ENCODE data around the gene TNNI3K. TPM values are rescaled to one million over a fixed set of nuclear protein-coding genes. Genes with fewer than 3 reads are reported as not detected.
"Not testable (repeated sequence)": the region's sequence is repeated elsewhere in the genome, so short reads cannot be mapped to it uniquely, and the experiment has no call there.

Gene TNNI3K
- total RNA-seq, 1 donor from 2014 or later: not detected

GRCh38 chr1:74246315-74246714 is 11.1 kb downstream of the TNNI3K start:
- Mint-ChIP-seq H3K4me3 (ENCODE audit: unreplicated experiment) (no peak overlapping the region), H3K4me1 (ENCODE audit: low read depth, unreplicated experiment) (no peaks in the 10 kb centered on the region), H3K27me3 (ENCODE audit: unreplicated experiment) (peaks cover 2% of the 10 kb centered on the region), H3K9me3 (ENCODE audit: unreplicated experiment) (peaks cover 2% of the 10 kb centered on the region), H3K36me3 (ENCODE audit: unreplicated experiment) (peaks cover 5% of the 10 kb centered on the region), H3K27ac (ENCODE audit: unreplicated experiment) (no peak overlapping the region)
- DNase-seq: no peak
- TF ChIP-seq, protein P1, sequence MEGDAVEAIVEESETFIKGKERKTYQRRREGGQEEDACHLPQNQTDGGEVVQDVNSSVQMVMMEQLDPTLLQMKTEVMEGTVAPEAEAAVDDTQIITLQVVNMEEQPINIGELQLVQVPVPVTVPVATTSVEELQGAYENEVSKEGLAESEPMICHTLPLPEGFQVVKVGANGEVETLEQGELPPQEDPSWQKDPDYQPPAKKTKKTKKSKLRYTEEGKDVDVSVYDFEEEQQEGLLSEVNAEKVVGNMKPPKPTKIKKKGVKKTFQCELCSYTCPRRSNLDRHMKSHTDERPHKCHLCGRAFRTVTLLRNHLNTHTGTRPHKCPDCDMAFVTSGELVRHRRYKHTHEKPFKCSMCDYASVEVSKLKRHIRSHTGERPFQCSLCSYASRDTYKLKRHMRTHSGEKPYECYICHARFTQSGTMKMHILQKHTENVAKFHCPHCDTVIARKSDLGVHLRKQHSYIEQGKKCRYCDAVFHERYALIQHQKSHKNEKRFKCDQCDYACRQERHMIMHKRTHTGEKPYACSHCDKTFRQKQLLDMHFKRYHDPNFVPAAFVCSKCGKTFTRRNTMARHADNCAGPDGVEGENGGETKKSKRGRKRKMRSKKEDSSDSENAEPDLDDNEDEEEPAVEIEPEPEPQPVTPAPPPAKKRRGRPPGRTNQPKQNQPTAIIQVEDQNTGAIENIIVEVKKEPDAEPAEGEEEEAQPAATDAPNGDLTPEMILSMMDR (IDR thresholded peaks at IDR 0.05; ENCODE audit: partially characterized antibody, unreplicated experiment): no peak

DNA sequence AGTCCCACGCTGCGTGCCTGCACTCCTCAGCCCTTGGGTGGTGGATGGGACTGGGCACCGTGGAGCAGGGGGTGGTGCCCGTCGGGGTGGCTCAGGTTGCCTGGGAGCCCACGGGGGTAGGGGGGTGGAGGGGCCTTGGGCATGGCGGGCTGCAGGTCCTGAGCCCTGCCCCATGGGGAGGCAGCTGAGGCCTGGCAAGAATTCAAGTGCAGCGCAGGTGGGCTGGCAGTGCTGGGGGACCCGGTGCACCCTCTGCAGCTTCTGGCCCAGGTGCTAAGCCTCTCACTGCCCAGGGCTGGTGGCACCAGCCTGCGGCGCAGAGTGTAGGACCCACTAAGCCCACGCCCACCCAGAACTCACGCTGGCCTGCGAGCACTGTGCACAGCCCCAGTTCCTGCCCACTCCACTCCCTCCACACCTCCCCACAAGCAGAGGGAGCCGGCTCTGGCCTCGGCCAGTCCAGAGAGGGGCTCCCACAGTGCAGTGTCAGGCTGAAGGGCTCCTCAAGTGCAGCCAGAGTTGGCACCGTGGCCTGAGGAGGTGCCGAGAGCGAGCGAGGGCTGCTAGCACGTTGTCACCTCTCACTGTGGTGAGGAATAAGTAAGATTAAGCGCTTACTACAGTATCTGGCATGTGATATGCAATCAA is 12.8 kb downstream of the TNNI3K start:
- TF ChIP-seq, protein P1 (IDR thresholded peaks at IDR 0.05; ENCODE audit: partially characterized antibody, unreplicated experiment): no peak
- Mint-ChIP-seq H3K36me3 (ENCODE audit: unreplicated experiment) (peaks cover 5% of the 10 kb centered on the region), H3K9me3 (ENCODE audit: unreplicated experiment) (peaks cover 1% of the 10 kb centered on the region), H3K4me1 (ENCODE audit: low read depth, unreplicated experiment) (no peaks in the 10 kb centered on the region), H3K4me3 (ENCODE audit: unreplicated experiment) (no peak overlapping the region), H3K27me3 (ENCODE audit: unreplicated experiment) (no peaks in the 10 kb centered on the region), H3K27ac (ENCODE audit: unreplicated experiment) (no peak overlapping the region)
- DNase-seq: no peak

GRCh38 chr1:74253243-74253824 is 18.1 kb downstream of the TNNI3K start:
- not testable (repeated sequence) for H3K27ac Mint-ChIP-seq (ENCODE audit: unreplicated experiment); H3K4me1 Mint-ChIP-seq (ENCODE audit: low read depth, unreplicated experiment); H3K9me3 Mint-ChIP-seq (ENCODE audit: unreplicated experiment); H3K36me3 Mint-ChIP-seq (ENCODE audit: unreplicated experiment); DNase-seq; H3K4me3 Mint-ChIP-seq (ENCODE audit: unreplicated experiment); H3K27me3 Mint-ChIP-seq (ENCODE audit: unreplicated experiment)

DNA sequence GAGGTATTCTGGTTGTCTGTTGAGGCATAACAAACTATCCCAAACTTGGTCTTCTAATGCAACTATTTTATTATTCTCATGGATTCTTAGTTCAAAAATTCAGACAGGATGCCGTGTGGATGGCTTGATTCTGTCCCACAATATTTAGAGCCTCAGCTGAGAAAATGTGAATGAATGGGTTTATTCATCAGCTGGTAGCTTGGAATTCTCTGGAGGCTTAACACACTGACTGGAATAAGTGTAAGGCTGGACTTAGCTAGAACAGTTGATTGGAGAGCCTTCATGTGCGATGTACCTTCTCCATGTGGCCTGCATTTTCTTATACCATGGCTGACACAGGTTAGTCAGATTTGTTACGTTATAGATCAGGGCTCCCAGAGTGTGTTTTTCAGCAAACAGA is 30.8 kb downstream of the TNNI3K start:
- TF ChIP-seq, protein P1 (IDR thresholded peaks at IDR 0.05; ENCODE audit: partially characterized antibody, unreplicated experiment): no peak
- H3K4me1 Mint-ChIP-seq (ENCODE audit: low read depth, unreplicated experiment): no peaks in the 10 kb centered on the region

GRCh38 chr1:74271503-74271902 is 36.3 kb downstream of the TNNI3K start:
- no peak overlapping the region for H3K27ac Mint-ChIP-seq (ENCODE audit: unreplicated experiment)
- DNase-seq: no peak
- TF ChIP-seq, protein P1 (IDR thresholded peaks at IDR 0.05; ENCODE audit: partially characterized antibody, unreplicated experiment): peak; percentile 16
- no peak overlapping the region for H3K4me3 Mint-ChIP-seq (ENCODE audit: unreplicated experiment)
- no peaks in the 10 kb centered on the region for H3K36me3 Mint-ChIP-seq (ENCODE audit: unreplicated experiment)
- H3K9me3 Mint-ChIP-seq (ENCODE audit: unreplicated experiment): no peaks in the 10 kb centered on the region
- no peaks in the 10 kb centered on the region for H3K4me1 Mint-ChIP-seq (ENCODE audit: low read depth, unreplicated experiment)
- no peaks in the 10 kb centered on the region for H3K27me3 Mint-ChIP-seq (ENCODE audit: unreplicated experiment)

More for the DNA sequence above, 30.8 kb downstream of the TNNI3K start:
- Mint-ChIP-seq H3K27me3 (ENCODE audit: unreplicated experiment) (no peaks in the 10 kb centered on the region), H3K36me3 (ENCODE audit: unreplicated experiment) (no peaks in the 10 kb centered on the region), H3K9me3 (ENCODE audit: unreplicated experiment) (no peaks in the 10 kb centered on the region), H3K4me3 (ENCODE audit: unreplicated experiment) (no peak overlapping the region), H3K27ac (ENCODE audit: unreplicated experiment) (no peak overlapping the region)
- no peak for DNase-seq
